ENCODE data around the gene ZNF275.
"Not testable (repeated sequence)": the region's sequence is repeated elsewhere in the genome, so short reads cannot be mapped to it uniquely, and the experiment has no call there.

ZNF275 gene

GRCh38 chrX:153319295-153320046 lies 14.5 kb upstream of the ZNF275 start:
- no peak for DNase-seq (ENCODE audit: low read depth in 1 of 2, low spot score in 1 of 2)

GRCh38 chrX:153320047-153320443 lies 13.9 kb upstream of the ZNF275 start:
- not testable (repeated sequence) for DNase-seq (ENCODE audit: low read depth in 1 of 2, low spot score in 1 of 2)

- no peak for DNase-seq (ENCODE audit: low read depth in 1 of 2, low spot score in 1 of 2)
Measured at GRCh38 chrX:153320555-153321184, 13.3 kb upstream of the ZNF275 start.

- DNase-seq (ENCODE audit: low read depth in 1 of 2, low spot score in 1 of 2): no peak
Measured at GRCh38 chrX:153321381-153322124, 12.4 kb upstream of the ZNF275 start, which contains the start of gene PNMA6F. TSS of gene PNMA6F (minus strand) at chrX:153321767. CDS start at chrX:153320674, 1,093 bp downstream.

GRCh38 chrX:153327561-153327960 lies 6.4 kb upstream of the ZNF275 start:
- DNase-seq (ENCODE audit: low read depth in 1 of 2, low spot score in 1 of 2): no peak

- DNase-seq (ENCODE audit: low read depth in 1 of 2, low spot score in 1 of 2): no peak
Measured at GRCh38 chrX:153333266-153333665, 687 bp upstream of the ZNF275 start.

- no peak for DNase-seq (ENCODE audit: low read depth in 1 of 2, low spot score in 1 of 2)
Measured at GRCh38 chrX:153334654-153335295, 822 bp downstream of the ZNF275 start.

GRCh38 chrX:153336121-153336894 lies 2.4 kb downstream of the ZNF275 start:
- DNase-seq (ENCODE audit: low read depth in 1 of 2, low spot score in 1 of 2): peak in 1 of 2 donors; percentile 0

- DNase-seq (ENCODE audit: low read depth in 1 of 2, low spot score in 1 of 2): no peak
Measured at GRCh38 chrX:153336988-153337387, 3.0 kb downstream of the ZNF275 start.

GRCh38 chrX:153338836-153339235 lies 4.9 kb downstream of the ZNF275 start:
- no peak for DNase-seq (ENCODE audit: low read depth in 1 of 2, low spot score in 1 of 2)

GRCh38 chrX:153339662-153340061 lies 5.7 kb downstream of the ZNF275 start:
- no peak for DNase-seq (ENCODE audit: low read depth in 1 of 2, low spot score in 1 of 2)

GRCh38 chrX:153340111-153340510 lies 6.2 kb downstream of the ZNF275 start:
- no peak for DNase-seq (ENCODE audit: low read depth in 1 of 2, low spot score in 1 of 2)

GRCh38 chrX:153342762-153343558 lies 9.0 kb downstream of the ZNF275 start:
- DNase-seq (ENCODE audit: low read depth in 1 of 2, low spot score in 1 of 2): no peak

GRCh38 chrX:153343674-153344073 lies 9.7 kb downstream of the ZNF275 start:
- no peak for DNase-seq (ENCODE audit: low read depth in 1 of 2, low spot score in 1 of 2)

- no peak for DNase-seq (ENCODE audit: low read depth in 1 of 2, low spot score in 1 of 2)
Measured at GRCh38 chrX:153347530-153347929, 13.6 kb downstream of the ZNF275 start.

- DNase-seq (ENCODE audit: low read depth in 1 of 2, low spot score in 1 of 2): no peak
Measured at GRCh38 chrX:153348421-153348820, 14.5 kb downstream of the ZNF275 start.

- DNase-seq (ENCODE audit: low read depth in 1 of 2, low spot score in 1 of 2): no peak
Measured at GRCh38 chrX:153349952-153350351, 16.0 kb downstream of the ZNF275 start.

GRCh38 chrX:153351981-153352380 lies 18.0 kb downstream of the ZNF275 start:
- DNase-seq (ENCODE audit: low read depth in 1 of 2, low spot score in 1 of 2): no peak

GRCh38 chrX:153352858-153353257 lies 18.9 kb downstream of the ZNF275 start:
- DNase-seq (ENCODE audit: low read depth in 1 of 2, low spot score in 1 of 2): no peak

- DNase-seq (ENCODE audit: low read depth in 1 of 2, low spot score in 1 of 2): no peak
Measured at GRCh38 chrX:153353416-153353815, 19.5 kb downstream of the ZNF275 start.

Measured in activated CD4-positive, alpha-beta T cell treated with anti-CD3 and anti-CD28 coated beads, Interleukin-2, amount 50 U/mL, for 24 hours (primary cell).